Measurements from ENCODE around the gene NUDT3.
"Not testable (repeated sequence)": the region's sequence is repeated elsewhere in the genome, so short reads cannot be mapped to it uniquely, and the experiment has no call there.

Gene NUDT3

GRCh38 chr6:34355889-34356288, 36.6 kb downstream of the NUDT3 start:
- H3K4me2 ChIP-seq (ENCODE audit: low read length) = no peak overlapping the region
- no peaks in the 10 kb centered on the region for H3K9me2 ChIP-seq (ENCODE audit: low read depth, low read length)
- H2AFZ ChIP-seq (ENCODE audit: low read length) = no peak overlapping the region
- H3K36me3 ChIP-seq (ENCODE audit: insufficient read depth, low read length) = no peaks in the 10 kb centered on the region
- H3K27ac ChIP-seq (ENCODE audit: low read depth, low read length, poor library complexity, severe bottlenecking) = no peak overlapping the region
- no peaks in the 10 kb centered on the region for H3K27me3 ChIP-seq (ENCODE audit: insufficient read depth, low read length)
- peaks cover 23% of the 10 kb centered on the region for H3K4me1 ChIP-seq (ENCODE audit: insufficient read depth, low read length, severe bottlenecking)
- H3F3A ChIP-seq (ENCODE audit: insufficient read depth, low read length) = no peaks in the 10 kb centered on the region
- TF ChIP-seq EZH2 (IDR thresholded peaks at IDR 0.05; ENCODE audit: borderline replicate concordance, low read length) = no peak
- TF ChIP-seq, protein P1, sequence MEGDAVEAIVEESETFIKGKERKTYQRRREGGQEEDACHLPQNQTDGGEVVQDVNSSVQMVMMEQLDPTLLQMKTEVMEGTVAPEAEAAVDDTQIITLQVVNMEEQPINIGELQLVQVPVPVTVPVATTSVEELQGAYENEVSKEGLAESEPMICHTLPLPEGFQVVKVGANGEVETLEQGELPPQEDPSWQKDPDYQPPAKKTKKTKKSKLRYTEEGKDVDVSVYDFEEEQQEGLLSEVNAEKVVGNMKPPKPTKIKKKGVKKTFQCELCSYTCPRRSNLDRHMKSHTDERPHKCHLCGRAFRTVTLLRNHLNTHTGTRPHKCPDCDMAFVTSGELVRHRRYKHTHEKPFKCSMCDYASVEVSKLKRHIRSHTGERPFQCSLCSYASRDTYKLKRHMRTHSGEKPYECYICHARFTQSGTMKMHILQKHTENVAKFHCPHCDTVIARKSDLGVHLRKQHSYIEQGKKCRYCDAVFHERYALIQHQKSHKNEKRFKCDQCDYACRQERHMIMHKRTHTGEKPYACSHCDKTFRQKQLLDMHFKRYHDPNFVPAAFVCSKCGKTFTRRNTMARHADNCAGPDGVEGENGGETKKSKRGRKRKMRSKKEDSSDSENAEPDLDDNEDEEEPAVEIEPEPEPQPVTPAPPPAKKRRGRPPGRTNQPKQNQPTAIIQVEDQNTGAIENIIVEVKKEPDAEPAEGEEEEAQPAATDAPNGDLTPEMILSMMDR (IDR thresholded peaks at IDR 0.05; ENCODE audit: low read length) = no peak
- no peaks in the 10 kb centered on the region for H3K9me3 ChIP-seq (ENCODE audit: low read length)
- H3K79me2 ChIP-seq (ENCODE audit: insufficient read depth, low read length) = peaks cover 76% of the 10 kb centered on the region
- no peaks in the 10 kb centered on the region for H4K20me1 ChIP-seq (ENCODE audit: insufficient read depth, low read length)
- no peak overlapping the region for H3K9ac ChIP-seq (ENCODE audit: low read length)
- H3K4me3 ChIP-seq (ENCODE audit: low read depth, low read length, poor library complexity, severe bottlenecking) = no peak overlapping the region

- H3K9me3 ChIP-seq (ENCODE audit: low read length); H3K27ac ChIP-seq (ENCODE audit: low read depth, low read length, poor library complexity, severe bottlenecking); H3K9me2 ChIP-seq (ENCODE audit: low read depth, low read length); H3F3A ChIP-seq (ENCODE audit: insufficient read depth, low read length); H3K4me3 ChIP-seq (ENCODE audit: low read depth, low read length, poor library complexity, severe bottlenecking); H3K4me2 ChIP-seq (ENCODE audit: low read length); H2AFZ ChIP-seq (ENCODE audit: low read length); H3K27me3 ChIP-seq (ENCODE audit: insufficient read depth, low read length); H3K9ac ChIP-seq (ENCODE audit: low read length); H3K36me3 ChIP-seq (ENCODE audit: insufficient read depth, low read length); H4K20me1 ChIP-seq (ENCODE audit: insufficient read depth, low read length): not testable (repeated sequence)
- peaks cover 12% of the 10 kb centered on the region for H3K4me1 ChIP-seq (ENCODE audit: insufficient read depth, low read length, severe bottlenecking)
- H3K79me2 ChIP-seq (ENCODE audit: insufficient read depth, low read length) = peaks cover 74% of the 10 kb centered on the region
Measured at GRCh38 chr6:34354230-34354629, 38.2 kb downstream of the NUDT3 start.

- not testable (repeated sequence) for H2AFZ ChIP-seq (ENCODE audit: low read length); H3K4me3 ChIP-seq (ENCODE audit: low read depth, low read length, poor library complexity, severe bottlenecking); H4K20me1 ChIP-seq (ENCODE audit: insufficient read depth, low read length); H3F3A ChIP-seq (ENCODE audit: insufficient read depth, low read length); H3K27me3 ChIP-seq (ENCODE audit: insufficient read depth, low read length); H3K9ac ChIP-seq (ENCODE audit: low read length); H3K27ac ChIP-seq (ENCODE audit: low read depth, low read length, poor library complexity, severe bottlenecking); H3K9me3 ChIP-seq (ENCODE audit: low read length); H3K36me3 ChIP-seq (ENCODE audit: insufficient read depth, low read length); H3K9me2 ChIP-seq (ENCODE audit: low read depth, low read length); H3K4me2 ChIP-seq (ENCODE audit: low read length)
- peaks cover 68% of the 10 kb centered on the region for H3K79me2 ChIP-seq (ENCODE audit: insufficient read depth, low read length)
- H3K4me1 ChIP-seq (ENCODE audit: insufficient read depth, low read length, severe bottlenecking) = peaks cover 12% of the 10 kb centered on the region
Measured at GRCh38 chr6:34353530-34353929, 38.9 kb downstream of the NUDT3 start.

GRCh38 chr6:34352305-34352937, 40.0 kb downstream of the NUDT3 start:
- Histone ChIP-seq H3K9me2 (ENCODE audit: low read depth, low read length) (no peaks in the 10 kb centered on the region), H3K4me3 (ENCODE audit: low read depth, low read length, poor library complexity, severe bottlenecking) (no peak overlapping the region), H3K4me1 (ENCODE audit: insufficient read depth, low read length, severe bottlenecking) (peaks cover 12% of the 10 kb centered on the region), H4K20me1 (ENCODE audit: insufficient read depth, low read length) (no peaks in the 10 kb centered on the region), H3K27me3 (ENCODE audit: insufficient read depth, low read length) (no peaks in the 10 kb centered on the region), H3K27ac (ENCODE audit: low read depth, low read length, poor library complexity, severe bottlenecking) (no peak overlapping the region), H2AFZ (ENCODE audit: low read length) (no peak overlapping the region), H3K9ac (ENCODE audit: low read length) (no peak overlapping the region), H3K36me3 (ENCODE audit: insufficient read depth, low read length) (no peaks in the 10 kb centered on the region), H3K4me2 (ENCODE audit: low read length) (no peak overlapping the region), H3K9me3 (ENCODE audit: low read length) (no peaks in the 10 kb centered on the region), H3K79me2 (ENCODE audit: insufficient read depth, low read length) (peaks cover 61% of the 10 kb centered on the region), H3F3A (ENCODE audit: insufficient read depth, low read length) (no peaks in the 10 kb centered on the region)
- TF ChIP-seq, protein P1 (IDR thresholded peaks at IDR 0.05; ENCODE audit: low read length) = no peak
- TF ChIP-seq EZH2 (IDR thresholded peaks at IDR 0.05; ENCODE audit: borderline replicate concordance, low read length) = no peak

Measured in OCI-LY1 (cell line).